ENCODE measurements around the gene COX6A2. TPM values are rescaled to one million over a fixed set of nuclear protein-coding genes. Genes with fewer than 3 reads are reported as not detected.

COX6A2 gene
- total RNA-seq, 1 donor = not detected

- H4K20me1 ChIP-seq (ENCODE audit: insufficient read depth, low read length) = peaks cover 41% of the 10 kb centered on the region
- H3K36me3 ChIP-seq (ENCODE audit: insufficient read depth, low read length) = peaks cover 38% of the 10 kb centered on the region
- H3K4me2 ChIP-seq (ENCODE audit: insufficient read depth, low read length) = peak overlapping the region; percentile 89
Observed at GRCh38 chr16:31473264-31473984, 45.3 kb upstream of the COX6A2 start.

GRCh38 chr16:31472709-31473203, 44.6 kb upstream of the COX6A2 start:
- Histone ChIP-seq H3K27ac (ENCODE audit: low read depth, low read length) (peak overlapping the region; percentile 77), H3K27me3 (ENCODE audit: insufficient read depth, low read length) (no peaks in the 10 kb centered on the region), H3K4me3 (ENCODE audit: insufficient read depth, low read length) (peak overlapping the region; percentile 84), H3K9me3 (ENCODE audit: low read depth, low read length) (no peaks in the 10 kb centered on the region), H3K36me3 (ENCODE audit: insufficient read depth, low read length) (peaks cover 35% of the 10 kb centered on the region), H3K4me1 (ENCODE audit: insufficient read depth, low read length) (peaks cover 28% of the 10 kb centered on the region), H4K20me1 (ENCODE audit: insufficient read depth, low read length) (peaks cover 39% of the 10 kb centered on the region), H3K79me2 (ENCODE audit: insufficient read depth, low read length) (peaks cover 4% of the 10 kb centered on the region), H3K4me2 (ENCODE audit: insufficient read depth, low read length) (peak overlapping the region; percentile 89), H2AFZ (ENCODE audit: low read length) (peak overlapping the region; percentile 80)
- peak; percentile 73 for TF ChIP-seq CTCF (IDR thresholded peaks at IDR 0.05; ENCODE audit: extremely low read depth, low read depth, low read length)
- DNase-seq (ENCODE audit: insufficient read length, low spot score, missing footprints) = peak; percentile 100

More at GRCh38 chr16:31473264-31473984, 45.3 kb upstream of the COX6A2 start:
- peak overlapping the region; percentile 66 for H3K27ac ChIP-seq (ENCODE audit: low read depth, low read length)
- no peak overlapping the region for H2AFZ ChIP-seq (ENCODE audit: low read length)
- peaks cover 28% of the 10 kb centered on the region for H3K4me1 ChIP-seq (ENCODE audit: insufficient read depth, low read length)
- H3K27me3 ChIP-seq (ENCODE audit: insufficient read depth, low read length) = no peaks in the 10 kb centered on the region
- peaks cover 4% of the 10 kb centered on the region for H3K79me2 ChIP-seq (ENCODE audit: insufficient read depth, low read length)
- H3K4me3 ChIP-seq (ENCODE audit: insufficient read depth, low read length) = peak overlapping the region; percentile 84
- peak; percentile 78 for DNase-seq (ENCODE audit: insufficient read length, low spot score, missing footprints)
- H3K9me3 ChIP-seq (ENCODE audit: low read depth, low read length) = no peaks in the 10 kb centered on the region
- no peak for TF ChIP-seq CTCF (IDR thresholded peaks at IDR 0.05; ENCODE audit: extremely low read depth, low read depth, low read length)

GRCh38 chr16:31471875-31472708, 43.9 kb upstream of the COX6A2 start, which contains the start of gene TGFB1I1:
TSS of gene TGFB1I1 (plus strand) at chr16:31472152. CDS start at chr16:31472189, 37 bp downstream.
- peak; percentile 98 for DNase-seq (ENCODE audit: insufficient read length, low spot score, missing footprints)
- Histone ChIP-seq H3K27me3 (ENCODE audit: insufficient read depth, low read length) (no peaks in the 10 kb centered on the region), H3K27ac (ENCODE audit: low read depth, low read length) (peak within 1 kb of the TSS; percentile 77), H3K79me2 (ENCODE audit: insufficient read depth, low read length) (peaks cover 4% of the 10 kb centered on the region), H3K4me3 (ENCODE audit: insufficient read depth, low read length) (peak within 1 kb of the TSS; percentile 84), H2AFZ (ENCODE audit: low read length) (peak within 1 kb of the TSS; percentile 86), H3K9me3 (ENCODE audit: low read depth, low read length) (no peaks in the 10 kb centered on the region), H3K4me2 (ENCODE audit: insufficient read depth, low read length) (peak within 1 kb of the TSS; percentile 89), H3K4me1 (ENCODE audit: insufficient read depth, low read length) (peaks cover 28% of the 10 kb centered on the region), H4K20me1 (ENCODE audit: insufficient read depth, low read length) (peaks cover 32% of the 10 kb centered on the region), H3K36me3 (ENCODE audit: insufficient read depth, low read length) (peaks cover 33% of the 10 kb centered on the region)
- TF ChIP-seq CTCF (IDR thresholded peaks at IDR 0.05; ENCODE audit: extremely low read depth, low read depth, low read length) = no peak

Measured in osteoblast (primary cell).